ENCODE data around the gene BANK1.

The BANK1 gene

GRCh38 chr4:101831816-101832215 is 41.3 kb downstream of the BANK1 start:
- no peak overlapping the region for H3K4me3 ChIP-seq (ENCODE audit: low read depth, low read length)
- TF ChIP-seq CTCF (IDR thresholded peaks at IDR 0.05; ENCODE audit: insufficient read depth, low read depth, low read length, missing control alignments): no peak
- no peak for DNase-seq (ENCODE audit: low read depth)

- no peak overlapping the region for H3K4me3 ChIP-seq (ENCODE audit: low read depth, low read length)
- TF ChIP-seq CTCF (IDR thresholded peaks at IDR 0.05; ENCODE audit: insufficient read depth, low read depth, low read length, missing control alignments): no peak
- no peak for DNase-seq (ENCODE audit: low read depth)
Measured at GRCh38 chr4:101833480-101833879, 43.0 kb downstream of the BANK1 start.

- no peak for DNase-seq (ENCODE audit: low read depth)
Measured at GRCh38 chr4:101835121-101835904, 44.8 kb downstream of the BANK1 start.

GRCh38 chr4:101843054-101843453 is 52.5 kb downstream of the BANK1 start:
- H3K4me3 ChIP-seq (ENCODE audit: low read depth, low read length): no peak overlapping the region
- DNase-seq (ENCODE audit: low read depth): no peak
- TF ChIP-seq CTCF (IDR thresholded peaks at IDR 0.05; ENCODE audit: insufficient read depth, low read depth, low read length, missing control alignments): no peak

More at GRCh38 chr4:101835121-101835904, 44.8 kb downstream of the BANK1 start:
- no peak for TF ChIP-seq CTCF (IDR thresholded peaks at IDR 0.05; ENCODE audit: insufficient read depth, low read depth, low read length, missing control alignments)
- H3K4me3 ChIP-seq (ENCODE audit: low read depth, low read length): no peak overlapping the region

- no peak overlapping the region for H3K4me3 ChIP-seq (ENCODE audit: low read depth, low read length)
- TF ChIP-seq CTCF (IDR thresholded peaks at IDR 0.05; ENCODE audit: insufficient read depth, low read depth, low read length, missing control alignments): no peak
- DNase-seq (ENCODE audit: low read depth): no peak
Measured at GRCh38 chr4:101846550-101846949, 56.0 kb downstream of the BANK1 start.

- TF ChIP-seq CTCF (IDR thresholded peaks at IDR 0.05; ENCODE audit: insufficient read depth, low read depth, low read length, missing control alignments): no peak
- DNase-seq (ENCODE audit: low read depth): peak; percentile 25
- H3K4me3 ChIP-seq (ENCODE audit: low read depth, low read length): no peak overlapping the region
Measured at GRCh38 chr4:101850698-101851097, 60.2 kb downstream of the BANK1 start.

- TF ChIP-seq CTCF (IDR thresholded peaks at IDR 0.05; ENCODE audit: insufficient read depth, low read depth, low read length, missing control alignments): no peak
- no peak for DNase-seq (ENCODE audit: low read depth)
- no peak overlapping the region for H3K4me3 ChIP-seq (ENCODE audit: low read depth, low read length)
Measured at GRCh38 chr4:101851672-101852071, 61.1 kb downstream of the BANK1 start.
